CD4-positive, alpha-beta T cell (primary cell): ENCODE results near the gene PUM2. TPM values are rescaled to one million over a fixed set of nuclear protein-coding genes. Genes with fewer than 3 reads are reported as not detected.

Experiments
- ATAC-seq: fragments of 200-7000 bp; cut with Tn5 transposase; one replicate; pipeline ENCODE4 v1.10.0; 2022; ENCODE audit warnings: mild to moderate bottlenecking; ENCODE audit not compliant: poor library complexity
- CTCF ChIA-PET: fragments of 350-600 bp; sonication (Branson Sonifier 250); formaldehyde crosslinking; loops from one replicate; lab custom pipeline; 2021; ENCODE audit warnings: antibody characterized with exemption, inconsistent platforms; lab: Charles Lee
- POLR2A ChIA-PET: fragments of 350-600 bp; sonication (Branson Sonifier 250); formaldehyde crosslinking; loops from one replicate; lab custom pipeline; 2021; ENCODE audit warnings: antibody characterized with exemption, inconsistent platforms; lab: Charles Lee
- DNase-seq, 14 experiments: peaks; one replicate each; pipeline ENCODE4 v3.0.0-alpha.2; 2013 to 2020; ENCODE audit warnings: mixed read lengths in 2 of 14
- H3K27ac ChIP-seq, 2 donors: one replicate each; pipeline versions ENCODE4 v1.5.1 to v1.7.0; 2013; ENCODE audit warnings: low read length in 2 of 2, low read depth in 1 of 2, mild to moderate bottlenecking in 1 of 2
- H3K27me3 ChIP-seq, 2 experiments: 1 replicate in 1 of 2; 2 replicates in 1 of 2; pipeline versions ENCODE4 v1.6.1 to v1.7.0; 2013; ENCODE audit warnings: low read length in 2 of 2, control low read depth in 1 of 2, mild to moderate bottlenecking in 1 of 2, moderate library complexity in 1 of 2; ENCODE audit not compliant: insufficient read depth in 2 of 2, control insufficient read depth in 1 of 2
- H3K36me3 ChIP-seq: one replicate; pipeline ENCODE4 v1.6.1; 2013; ENCODE audit warnings: low read length, control low read depth; ENCODE audit not compliant: insufficient read depth
- H3K4me1 ChIP-seq: one replicate; pipeline ENCODE4 v1.6.1; 2013; ENCODE audit warnings: low read length, control low read depth; ENCODE audit not compliant: insufficient read depth
- H3K4me3 ChIP-seq: one replicate; pipeline ENCODE4 v1.5.1; 2013; ENCODE audit warnings: mild to moderate bottlenecking, low read length, moderate library complexity
- H3K9me3 ChIP-seq, 2 experiments: 1 replicate in 1 of 2; 2 replicates in 1 of 2; pipeline versions ENCODE4 v1.6.1 to v1.7.0; 2013; ENCODE audit warnings: low read length in 2 of 2, mild to moderate bottlenecking in 2 of 2, control low read depth in 1 of 2, moderate library complexity in 1 of 2; ENCODE audit not compliant: control insufficient read depth in 1 of 2, insufficient read depth in 1 of 2
- H3K27ac Mint-ChIP-seq: one replicate; pipeline ENCODE4 v1.8.0; 2020; ENCODE audit warnings: mixed read lengths
- H3K27me3 Mint-ChIP-seq: one replicate; pipeline ENCODE4 v1.8.0; 2021; ENCODE audit warnings: mixed read lengths
- H3K36me3 Mint-ChIP-seq: one replicate; pipeline ENCODE4 v1.8.0; 2021; ENCODE audit warnings: low read depth, mixed read lengths
- H3K4me1 Mint-ChIP-seq: one replicate; pipeline ENCODE4 v1.8.0; 2021; ENCODE audit warnings: low read depth, mixed read lengths
- H3K4me3 Mint-ChIP-seq: one replicate; pipeline ENCODE4 v1.8.0; 2020; ENCODE audit warnings: mild to moderate bottlenecking, mixed read lengths
- H3K9me3 Mint-ChIP-seq: one replicate; pipeline ENCODE4 v1.8.0; 2020; ENCODE audit warnings: mixed read lengths
- CTCF ChIP-seq: fragments of 200-600 bp; IDR thresholded peaks from one replicate; pipeline ENCODE4 v1.8.0; 2022; ENCODE audit warnings: antibody characterized with exemption, mild to moderate bottlenecking
- intact Hi-C, 2 experiments: fragments of 100-400 bp; cut with DNase I in 1 of 2; cut with micrococcal nuclease in 1 of 2; formaldehyde crosslinking; loops; one replicate each; pipeline versions ENCODE4 v1.15.1 to v1.9.0; 2023 to 2025; cut with DNase I, micrococcal nuclease
- total RNA-seq, 174 experiments: library from RNA in 2 of 174; stranded (reverse) in 2 of 174; gene quantifications; one replicate each; pipeline ENCODE4 v1.2.3 and lab custom pipeline; 2021 to 2026

Gene PUM2
- total RNA-seq, 2 experiments from 2014 or later, result 94.9 to 95.4 TPM

GRCh38 chr2:20391951-20392699 is 41.5 kb upstream of the PUM2 start:
- H3K27me3 Mint-ChIP-seq, result peaks cover 6% of the 10 kb centered on the region
- no peaks in the 10 kb centered on the region for H3K36me3 Mint-ChIP-seq
- H3K9me3 ChIP-seq, result no peaks in the 10 kb centered on the region
- H3K36me3 ChIP-seq, result no peaks in the 10 kb centered on the region
- H3K4me3 Mint-ChIP-seq, result no peak overlapping the region
- no peaks in the 10 kb centered on the region for H3K4me1 Mint-ChIP-seq
- TF ChIP-seq CTCF, result no peak
- H3K27ac Mint-ChIP-seq, result no peak overlapping the region
- no peak overlapping the region for H3K4me3 ChIP-seq
- H3K9me3 Mint-ChIP-seq, result no peaks in the 10 kb centered on the region
- no peak for ATAC-seq
- H3K27ac ChIP-seq, result no peak overlapping the region
- CTCF ChIA-PET, result no interaction called here
- intact Hi-C loops, result no loop called here
- peaks cover 0 to 3% of the 10 kb centered on the region in 2 experiments for H3K27me3 ChIP-seq
- POLR2A ChIA-PET, result no interaction called here
- no peaks in the 10 kb centered on the region for H3K4me1 ChIP-seq
- no peak for DNase-seq

- ChIA-PET CTCF (no interaction called here), POLR2A (no interaction called here)
- no peak for ATAC-seq
Measured at GRCh38 chr2:20390524-20391123, 40.0 kb upstream of the PUM2 start.

GRCh38 chr2:20384953-20385352 is 34.3 kb upstream of the PUM2 start:
- Histone ChIP-seq H3K4me1 (no peaks in the 10 kb centered on the region), H3K9me3 (no peaks in the 10 kb centered on the region), H3K4me3 (no peak overlapping the region), H3K27me3 (no peaks in the 10 kb centered on the region), H3K27ac (no peak overlapping the region), H3K36me3 (no peaks in the 10 kb centered on the region)
- DNase-seq, result no peak
- no peaks in the 10 kb centered on the region for H3K9me3 Mint-ChIP-seq
- ChIA-PET CTCF (interaction anchor here (1.4 kb wide), 1 partner anchor 18 kb away, joined by 5 read pairs; no protein-coding TSS in a partner anchor), POLR2A (no interaction called here)
- no peak for TF ChIP-seq CTCF
- no peak overlapping the region for H3K27ac Mint-ChIP-seq
- ATAC-seq, result no peak
- no peaks in the 10 kb centered on the region for H3K27me3 Mint-ChIP-seq
- intact Hi-C loops, result no loop called here
- no peak overlapping the region for H3K4me3 Mint-ChIP-seq
- no peaks in the 10 kb centered on the region for H3K36me3 Mint-ChIP-seq
- no peaks in the 10 kb centered on the region for H3K4me1 Mint-ChIP-seq

More at GRCh38 chr2:20390524-20391123, 40.0 kb upstream of the PUM2 start:
- H3K27me3 Mint-ChIP-seq, result no peaks in the 10 kb centered on the region
- Histone ChIP-seq H3K36me3 (no peaks in the 10 kb centered on the region), H3K27me3 (peaks cover 0 to 3% of the 10 kb centered on the region in 2 experiments), H3K9me3 (no peaks in the 10 kb centered on the region), H3K4me1 (no peaks in the 10 kb centered on the region), H3K27ac (no peak overlapping the region), H3K4me3 (no peak overlapping the region)
- H3K4me1 Mint-ChIP-seq, result no peaks in the 10 kb centered on the region
- no peak overlapping the region for H3K4me3 Mint-ChIP-seq
- H3K36me3 Mint-ChIP-seq, result no peaks in the 10 kb centered on the region
- no peak for DNase-seq
- TF ChIP-seq CTCF, result no peak
- no peak overlapping the region for H3K27ac Mint-ChIP-seq
- H3K9me3 Mint-ChIP-seq, result no peaks in the 10 kb centered on the region
- intact Hi-C loops, result no loop called here
